Smooth muscle cell (in vitro differentiated cells): ENCODE measurements around the gene DNAJC30. TPM values are rescaled to one million over a fixed set of nuclear protein-coding genes. Genes with fewer than 3 reads are reported as not detected.

Source experiments
- DNase-seq: peaks from one replicate; lab custom pipeline; 2025; ENCODE audit not compliant: unreplicated experiment; lab: John Stamatoyannopoulos, UW
- H2AFZ ChIP-seq: fragments of 200-600 bp; sonication (generic); 2 replicates; pipeline ENCODE4 v1.6.0; 2016; ENCODE audit warnings: antibody characterized with exemption, low read depth, mild to moderate bottlenecking
- H3F3A ChIP-seq: fragments of 200-600 bp; sonication (generic); 2 replicates; pipeline ENCODE4 v1.6.0; 2017; ENCODE audit warnings: antibody characterized with exemption, low read depth
- H3K27ac ChIP-seq: fragments of 200-600 bp; sonication (generic); 2 replicates; pipeline ENCODE4 v1.5.1; 2016; ENCODE audit warnings: low read depth, mild to moderate bottlenecking
- H3K27me3 ChIP-seq: fragments of 200-600 bp; sonication (generic); 2 replicates; pipeline ENCODE4 v1.6.1; 2016; ENCODE audit warnings: low read depth, mild to moderate bottlenecking
- H3K36me3 ChIP-seq: fragments of 200-600 bp; sonication (generic); 2 replicates; pipeline ENCODE4 v1.5.1; 2016; ENCODE audit warnings: low read depth
- H3K4me1 ChIP-seq: fragments of 200-600 bp; sonication (generic); 2 replicates; pipeline ENCODE4 v1.5.1; 2016; ENCODE audit warnings: low read depth
- H3K4me2 ChIP-seq: fragments of 200-600 bp; sonication (generic); 2 replicates; pipeline ENCODE4 v1.6.0; 2016; ENCODE audit warnings: mild to moderate bottlenecking
- H3K4me3 ChIP-seq: fragments of 200-600 bp; sonication (generic); 2 replicates; pipeline ENCODE4 v1.5.1; 2016; ENCODE audit warnings: mild to moderate bottlenecking
- H3K79me2 ChIP-seq: fragments of 200-600 bp; sonication (generic); 2 replicates; pipeline ENCODE4 v1.6.0; 2016; ENCODE audit warnings: low read depth, mild to moderate bottlenecking
- H3K9ac ChIP-seq: fragments of 200-600 bp; sonication (generic); 2 replicates; pipeline ENCODE4 v1.6.0; 2016; ENCODE audit warnings: low read depth
- H3K9me3 ChIP-seq: fragments of 200-600 bp; sonication (generic); replicated peaks from 2 replicates; pipeline ENCODE4 v1.5.1; 2016; ENCODE audit warnings: low read depth
- H4K20me1 ChIP-seq: fragments of 200-600 bp; sonication (generic); 2 replicates; pipeline ENCODE4 v1.6.0; 2016; ENCODE audit warnings: low read depth
- whole genome bisulfite sequencing: methylation state at CpG from one replicate; pipeline ENCODE4 v1.1.7; 2016; ENCODE audit warnings: low lambda C conversion rate; 5-methylcytosine and 5-hydroxymethylcytosine counted together
- polyA plus RNA-seq: library from polyadenylated mRNA; unstranded; fragments of >200 nt; fragmentation: Nextera tagmentation; extraction: Ambion mirVana; gene quantifications from 2 replicates; pipeline ENCODE4 v1.2.1, GENCODE V29; 2016
- total RNA-seq: library from RNA; depleted of rRNA; stranded (reverse); fragments of >200 nt; gene quantifications from 2 replicates; pipeline ENCODE4 v1.2.3, GENCODE V29; 2014
- TF ChIP-seq, protein P1 (sequence below): fragments of 200-600 bp; sonication (generic); IDR thresholded peaks from 2 replicates; pipeline ENCODE4 v1.5.1; 2017; ENCODE audit warnings: borderline replicate concordance, mild to moderate bottlenecking, antibody characterized with exemption; ENCODE audit not compliant: insufficient read depth, poor library complexity, severe bottlenecking

The DNAJC30 gene
- total and polyA plus RNA-seq, 2 experiments from 2014 or later: 1.2 to 4.6 TPM

DNA sequence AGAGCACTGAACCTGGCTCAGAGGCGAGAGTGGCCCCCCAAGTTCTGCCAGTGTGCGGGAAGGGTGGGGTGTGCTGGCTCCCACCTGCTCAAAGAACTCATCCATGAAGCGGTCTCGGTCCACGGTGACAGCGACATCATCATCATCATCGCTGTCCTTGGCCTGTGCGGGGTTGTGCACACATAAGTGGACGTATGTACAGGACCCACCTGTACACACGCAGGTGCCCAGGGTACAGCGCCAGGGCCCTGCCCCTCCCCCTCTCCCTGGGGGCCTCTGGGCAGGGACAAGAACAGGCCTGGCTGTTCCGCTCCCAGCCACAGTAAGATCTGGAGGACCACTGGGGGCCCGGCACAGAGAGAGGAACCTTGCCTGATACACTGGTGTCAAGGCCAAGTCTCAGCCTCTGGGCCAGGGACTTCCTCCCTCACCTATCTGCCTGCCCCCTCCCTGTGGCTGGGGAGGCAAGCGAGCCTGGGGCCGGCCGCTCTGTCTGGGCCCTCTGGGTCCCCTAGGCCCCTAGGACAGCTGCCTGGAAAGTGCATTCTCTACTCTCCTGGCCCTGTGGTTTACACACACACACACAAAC lies 25.8 kb upstream of the DNAJC30 start:
- DNase-seq: no peak
- TF ChIP-seq, protein P1, sequence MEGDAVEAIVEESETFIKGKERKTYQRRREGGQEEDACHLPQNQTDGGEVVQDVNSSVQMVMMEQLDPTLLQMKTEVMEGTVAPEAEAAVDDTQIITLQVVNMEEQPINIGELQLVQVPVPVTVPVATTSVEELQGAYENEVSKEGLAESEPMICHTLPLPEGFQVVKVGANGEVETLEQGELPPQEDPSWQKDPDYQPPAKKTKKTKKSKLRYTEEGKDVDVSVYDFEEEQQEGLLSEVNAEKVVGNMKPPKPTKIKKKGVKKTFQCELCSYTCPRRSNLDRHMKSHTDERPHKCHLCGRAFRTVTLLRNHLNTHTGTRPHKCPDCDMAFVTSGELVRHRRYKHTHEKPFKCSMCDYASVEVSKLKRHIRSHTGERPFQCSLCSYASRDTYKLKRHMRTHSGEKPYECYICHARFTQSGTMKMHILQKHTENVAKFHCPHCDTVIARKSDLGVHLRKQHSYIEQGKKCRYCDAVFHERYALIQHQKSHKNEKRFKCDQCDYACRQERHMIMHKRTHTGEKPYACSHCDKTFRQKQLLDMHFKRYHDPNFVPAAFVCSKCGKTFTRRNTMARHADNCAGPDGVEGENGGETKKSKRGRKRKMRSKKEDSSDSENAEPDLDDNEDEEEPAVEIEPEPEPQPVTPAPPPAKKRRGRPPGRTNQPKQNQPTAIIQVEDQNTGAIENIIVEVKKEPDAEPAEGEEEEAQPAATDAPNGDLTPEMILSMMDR: no peak
- H3K4me1 ChIP-seq: no peaks in the 10 kb centered on the region
- H3K27ac ChIP-seq: no peak overlapping the region
- no peak overlapping the region for H3K4me2 ChIP-seq
- 97% methylated on average over 16 of the region's 16 CpGs for WGBS
- no peaks in the 10 kb centered on the region for H3K27me3 ChIP-seq
- H2AFZ ChIP-seq: no peak overlapping the region
- no peaks in the 10 kb centered on the region for H3F3A ChIP-seq
- no peaks in the 10 kb centered on the region for H3K36me3 ChIP-seq
- no peak overlapping the region for H3K9ac ChIP-seq
- peaks cover 96% of the 10 kb centered on the region for H4K20me1 ChIP-seq
- H3K9me3 ChIP-seq: no peaks in the 10 kb centered on the region
- peaks cover 35% of the 10 kb centered on the region for H3K79me2 ChIP-seq
- no peak overlapping the region for H3K4me3 ChIP-seq

DNA sequence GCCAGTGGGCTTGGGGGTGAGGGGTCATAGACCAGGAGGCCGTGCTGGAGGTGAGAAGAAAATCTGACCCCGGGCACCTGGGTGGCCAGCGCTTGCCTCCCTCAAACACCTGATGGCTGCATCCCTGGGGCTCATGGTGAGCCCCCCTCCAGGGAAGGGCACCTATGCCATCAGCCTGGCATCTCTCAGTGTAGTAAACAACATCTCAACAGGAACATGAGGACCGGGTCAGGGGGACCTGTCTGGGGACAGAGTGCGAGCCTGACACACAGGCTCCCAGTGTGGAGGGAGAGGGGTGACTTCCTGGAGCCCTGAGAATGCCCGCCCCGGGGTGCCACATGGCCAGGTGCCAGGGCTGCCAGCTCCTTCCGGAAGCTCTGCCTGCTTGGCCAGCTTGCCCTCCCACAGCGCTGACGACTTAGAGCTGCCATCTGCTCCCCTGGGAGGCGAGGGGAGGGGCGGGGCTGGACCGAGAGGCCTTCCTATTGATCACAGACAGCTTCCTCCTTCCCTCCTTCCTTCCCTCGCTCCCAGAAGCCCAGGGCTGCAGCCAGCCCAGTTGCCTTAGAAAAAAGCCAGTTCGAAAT lies 23.9 kb upstream of the DNAJC30 start:
- Histone ChIP-seq H3K9ac (no peak overlapping the region), H3K4me2 (no peak overlapping the region), H4K20me1 (peaks cover 85% of the 10 kb centered on the region), H3K4me3 (no peak overlapping the region), H3K27ac (no peak overlapping the region), H3K9me3 (no peaks in the 10 kb centered on the region), H3K36me3 (no peaks in the 10 kb centered on the region), H3F3A (no peaks in the 10 kb centered on the region), H3K79me2 (peaks cover 18% of the 10 kb centered on the region), H2AFZ (no peak overlapping the region), H3K4me1 (no peaks in the 10 kb centered on the region), H3K27me3 (no peaks in the 10 kb centered on the region)
- no peak for DNase-seq
- TF ChIP-seq, protein P1: no peak
- WGBS: 95% methylated on average over 15 of the region's 15 CpGs

DNA sequence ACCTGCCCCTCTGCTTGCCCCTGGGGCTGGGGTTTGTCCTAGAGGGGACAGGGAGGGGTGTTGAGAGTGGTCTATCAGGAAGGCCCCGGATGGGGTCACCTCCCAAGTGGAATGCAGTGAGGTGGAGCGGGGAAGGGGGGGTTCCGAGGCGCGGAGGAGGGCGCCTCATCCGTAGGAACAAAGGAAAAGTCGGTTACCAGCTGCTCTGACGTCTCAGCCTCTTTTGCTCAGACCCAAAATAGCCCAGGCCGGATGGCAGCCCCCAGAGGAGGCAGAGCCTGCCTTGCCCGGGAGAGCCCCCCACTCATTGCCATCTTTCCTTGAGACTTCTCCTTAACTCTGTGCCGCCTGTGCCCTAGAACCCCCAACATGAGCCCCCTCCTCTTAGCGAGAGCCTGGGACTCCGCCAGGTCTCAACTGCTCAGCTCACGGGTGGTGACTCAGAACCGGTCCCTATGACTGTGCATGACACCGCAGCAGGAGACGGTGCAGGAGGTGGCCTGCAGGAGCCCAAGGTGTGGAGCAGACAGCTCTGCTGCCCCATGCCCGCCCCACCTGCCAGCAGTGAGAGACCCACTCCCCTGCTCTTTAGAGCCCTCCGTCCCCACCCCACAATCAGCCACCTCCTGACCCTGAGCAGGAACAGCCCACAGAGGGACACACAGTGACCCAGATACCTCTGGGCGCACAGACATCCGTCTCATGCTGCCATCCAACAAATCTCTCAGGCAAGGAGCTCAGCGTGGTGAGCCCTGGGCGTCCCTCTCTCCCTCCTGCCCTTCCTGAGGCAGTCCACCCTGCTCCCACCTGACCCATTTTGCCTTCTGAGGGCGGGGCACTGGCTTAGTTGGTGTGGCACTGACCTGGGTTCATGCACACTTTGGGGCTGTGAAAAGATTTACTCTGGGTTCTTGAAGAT lies 23.1 kb upstream of the DNAJC30 start:
- Histone ChIP-seq H3K79me2 (peaks cover 13% of the 10 kb centered on the region), H3K4me1 (no peaks in the 10 kb centered on the region), H3K27ac (no peak overlapping the region), H2AFZ (no peak overlapping the region), H3F3A (no peaks in the 10 kb centered on the region), H3K4me3 (no peak overlapping the region), H4K20me1 (peaks cover 78% of the 10 kb centered on the region), H3K9ac (no peak overlapping the region), H3K9me3 (no peaks in the 10 kb centered on the region), H3K36me3 (no peaks in the 10 kb centered on the region), H3K4me2 (no peak overlapping the region), H3K27me3 (no peaks in the 10 kb centered on the region)
- TF ChIP-seq, protein P1: no peak
- DNase-seq: no peak
- 92% methylated on average over 17 of the region's 25 CpGs for WGBS
